MM.1S (cell line): ENCODE measurements around the gene CPVL.

ENCODE experiments used
- DNase-seq: peaks from one replicate; pipeline ENCODE4 v3.0.0-alpha.2; 2015
- H2AFZ ChIP-seq: fragments of 300-600 bp; sonication (generic); 2 replicates; pipeline ENCODE4 v1.6.0; 2016; ENCODE audit warnings: antibody characterized with exemption, low read length
- H3F3A ChIP-seq: fragments of 300-600 bp; sonication (generic); 2 replicates; pipeline ENCODE4 v1.6.1; 2016; ENCODE audit warnings: mild to moderate bottlenecking, antibody characterized with exemption, low read length, moderate library complexity, mixed read lengths; ENCODE audit not compliant: insufficient read depth
- H3K27ac ChIP-seq: fragments of 300-600 bp; sonication (generic); 2 replicates; pipeline ENCODE4 v1.5.1; 2016; ENCODE audit warnings: mild to moderate bottlenecking, low read length
- H3K27me3 ChIP-seq: fragments of 300-600 bp; sonication (generic); replicated peaks from 2 replicates; pipeline ENCODE4 v1.6.0; 2016; ENCODE audit warnings: low read length; ENCODE audit not compliant: insufficient read depth
- H3K36me3 ChIP-seq: fragments of 300-600 bp; sonication (generic); replicated peaks from 2 replicates; pipeline ENCODE4 v1.6.1; 2016; ENCODE audit warnings: mild to moderate bottlenecking, low read length, mixed read lengths; ENCODE audit not compliant: insufficient read depth
- H3K4me1 ChIP-seq: fragments of 300-600 bp; sonication (generic); 2 replicates; pipeline ENCODE4 v1.6.1; 2016; ENCODE audit warnings: low read length, mixed read lengths
- H3K4me2 ChIP-seq: fragments of 300-600 bp; sonication (generic); 2 replicates; pipeline ENCODE4 v1.6.0; 2016; ENCODE audit warnings: low read depth, low read length
- H3K4me3 ChIP-seq: fragments of 300-600 bp; sonication (generic); 2 replicates; pipeline ENCODE4 v1.5.1; 2016; ENCODE audit warnings: low read length, mixed read lengths
- H3K79me2 ChIP-seq: fragments of 300-600 bp; sonication (generic); 2 replicates; pipeline ENCODE4 v1.6.1; 2016; ENCODE audit warnings: mixed run types, low read length, mixed read lengths
- H3K9ac ChIP-seq: fragments of 300-600 bp; sonication (generic); 2 replicates; pipeline ENCODE4 v1.6.1; 2016; ENCODE audit warnings: low read length, mixed read lengths
- H3K9me2 ChIP-seq: fragments of 300-600 bp; sonication (generic); replicated peaks from 2 replicates; pipeline ENCODE4 v1.6.1; 2016; ENCODE audit warnings: mild to moderate bottlenecking, low read length, mixed read lengths; ENCODE audit not compliant: insufficient read depth
- H3K9me3 ChIP-seq: fragments of 300-600 bp; sonication (generic); replicated peaks from 2 replicates; pipeline ENCODE4 v1.6.1; 2016; ENCODE audit warnings: mild to moderate bottlenecking, low read length, mixed read lengths; ENCODE audit not compliant: insufficient read depth
- H4K20me1 ChIP-seq: fragments of 300-600 bp; sonication (generic); 2 replicates; pipeline ENCODE4 v1.6.1; 2016; ENCODE audit warnings: mild to moderate bottlenecking, low read length, moderate library complexity, mixed read lengths; ENCODE audit not compliant: insufficient read depth
- EZH2 ChIP-seq: fragments of 300-600 bp; sonication (generic); optimal IDR thresholded peaks from 2 replicates; pipeline ENCODE3; 2017; ENCODE audit warnings: low read depth, mild to moderate bottlenecking, antibody characterized with exemption, low read length, mixed read lengths
- EZH2phosphoT487 ChIP-seq: fragments of 300-600 bp; sonication (generic); IDR thresholded peaks from 2 replicates; pipeline ENCODE4 v1.6.1; 2018; ENCODE audit warnings: antibody characterized with exemption, low read length
- TF ChIP-seq, protein P1 (sequence below): fragments of 300-600 bp; sonication (generic); IDR thresholded peaks from 2 replicates; pipeline ENCODE4 v1.5.1; 2016; ENCODE audit warnings: antibody characterized with exemption, low read length, mixed read lengths

The CPVL gene

DNA sequence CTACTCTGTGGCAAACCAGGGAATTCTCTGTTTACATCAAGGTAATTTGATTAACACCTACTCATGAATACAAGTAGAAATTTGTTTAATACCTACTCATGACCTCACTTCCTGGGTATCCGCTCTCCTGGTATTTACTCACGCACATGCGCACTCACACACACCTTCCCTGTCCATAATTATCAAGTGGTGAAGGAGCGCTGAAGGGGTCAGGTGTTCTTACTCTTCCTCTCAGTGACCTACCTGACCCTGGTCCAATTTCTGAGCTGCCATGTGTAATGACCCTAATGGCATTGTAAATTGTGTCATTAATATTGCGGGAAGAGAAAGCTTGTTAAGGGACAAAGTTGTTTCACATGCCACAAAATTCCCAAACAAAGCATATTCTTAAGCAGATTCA lies 146.9 kb downstream of the CPVL start:
- Histone ChIP-seq H3K9ac (no peak overlapping the region), H4K20me1 (no peaks in the 10 kb centered on the region), H3K27me3 (no peaks in the 10 kb centered on the region), H3K9me2 (no peaks in the 10 kb centered on the region), H3K4me3 (no peak overlapping the region), H3K36me3 (no peaks in the 10 kb centered on the region), H3K27ac (no peak overlapping the region), H3F3A (no peaks in the 10 kb centered on the region), H3K4me1 (no peaks in the 10 kb centered on the region), H2AFZ (no peak overlapping the region), H3K4me2 (no peak overlapping the region), H3K79me2 (no peaks in the 10 kb centered on the region), H3K9me3 (no peaks in the 10 kb centered on the region)
- DNase-seq: no peak
- no peak for TF ChIP-seq EZH2
- TF ChIP-seq, protein P1, sequence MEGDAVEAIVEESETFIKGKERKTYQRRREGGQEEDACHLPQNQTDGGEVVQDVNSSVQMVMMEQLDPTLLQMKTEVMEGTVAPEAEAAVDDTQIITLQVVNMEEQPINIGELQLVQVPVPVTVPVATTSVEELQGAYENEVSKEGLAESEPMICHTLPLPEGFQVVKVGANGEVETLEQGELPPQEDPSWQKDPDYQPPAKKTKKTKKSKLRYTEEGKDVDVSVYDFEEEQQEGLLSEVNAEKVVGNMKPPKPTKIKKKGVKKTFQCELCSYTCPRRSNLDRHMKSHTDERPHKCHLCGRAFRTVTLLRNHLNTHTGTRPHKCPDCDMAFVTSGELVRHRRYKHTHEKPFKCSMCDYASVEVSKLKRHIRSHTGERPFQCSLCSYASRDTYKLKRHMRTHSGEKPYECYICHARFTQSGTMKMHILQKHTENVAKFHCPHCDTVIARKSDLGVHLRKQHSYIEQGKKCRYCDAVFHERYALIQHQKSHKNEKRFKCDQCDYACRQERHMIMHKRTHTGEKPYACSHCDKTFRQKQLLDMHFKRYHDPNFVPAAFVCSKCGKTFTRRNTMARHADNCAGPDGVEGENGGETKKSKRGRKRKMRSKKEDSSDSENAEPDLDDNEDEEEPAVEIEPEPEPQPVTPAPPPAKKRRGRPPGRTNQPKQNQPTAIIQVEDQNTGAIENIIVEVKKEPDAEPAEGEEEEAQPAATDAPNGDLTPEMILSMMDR: no peak
- no peak for TF ChIP-seq EZH2phosphoT487

DNA sequence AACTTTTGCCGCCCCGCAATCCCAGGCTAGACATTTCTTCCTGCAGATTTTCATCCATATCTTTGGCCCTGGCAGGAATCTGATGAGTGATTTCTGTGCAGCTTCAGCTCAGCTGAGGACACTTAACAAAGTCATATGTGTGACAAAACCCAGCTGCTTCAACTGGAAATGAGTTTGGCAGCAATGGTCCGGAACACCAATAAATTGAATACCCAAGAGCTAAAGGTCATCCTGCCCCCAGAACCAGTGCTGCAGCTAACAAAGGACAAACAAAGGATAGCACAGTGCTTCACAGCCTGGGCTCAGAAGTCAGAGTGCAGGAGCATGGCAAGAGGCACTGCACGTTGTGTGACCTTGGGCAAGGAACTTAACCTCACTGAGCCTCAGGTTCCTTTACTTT lies 148.2 kb downstream of the CPVL start:
- Histone ChIP-seq H3K4me1 (no peaks in the 10 kb centered on the region), H2AFZ (no peak overlapping the region), H3K9me3 (no peaks in the 10 kb centered on the region), H3K27ac (no peak overlapping the region), H3K4me2 (no peak overlapping the region), H3K36me3 (no peaks in the 10 kb centered on the region), H3K9ac (no peak overlapping the region), H3K9me2 (no peaks in the 10 kb centered on the region), H4K20me1 (no peaks in the 10 kb centered on the region), H3F3A (no peaks in the 10 kb centered on the region), H3K27me3 (no peaks in the 10 kb centered on the region), H3K79me2 (no peaks in the 10 kb centered on the region), H3K4me3 (no peak overlapping the region)
- TF ChIP-seq EZH2phosphoT487 (no peak), EZH2 (no peak)
- TF ChIP-seq, protein P1: no peak
- no peak for DNase-seq

DNA sequence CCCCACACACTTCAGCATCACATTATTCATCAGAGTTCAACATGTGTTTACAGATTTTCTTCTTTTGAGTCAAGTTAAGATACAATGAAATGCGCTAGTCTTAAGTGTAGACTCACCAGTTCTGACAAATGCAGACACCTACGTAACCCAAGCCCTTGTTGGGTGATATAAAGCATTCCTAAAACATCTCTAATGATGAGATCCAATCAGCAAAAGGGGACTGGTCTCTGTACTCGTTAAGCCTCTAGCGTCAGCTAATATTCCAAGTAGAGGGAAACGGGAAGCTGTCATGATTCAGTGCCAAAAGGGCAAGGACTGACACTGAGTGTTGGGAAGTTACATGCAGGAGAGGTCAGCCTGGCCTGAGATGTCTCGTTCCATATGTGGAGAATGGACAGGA lies 149.5 kb downstream of the CPVL start:
- no peak for DNase-seq
- H2AFZ ChIP-seq: no peak overlapping the region
- no peaks in the 10 kb centered on the region for H3K36me3 ChIP-seq
- no peaks in the 10 kb centered on the region for H3K4me1 ChIP-seq
- H3K27me3 ChIP-seq: no peaks in the 10 kb centered on the region
- H3F3A ChIP-seq: no peaks in the 10 kb centered on the region
- H3K79me2 ChIP-seq: no peaks in the 10 kb centered on the region
- TF ChIP-seq EZH2 (no peak), EZH2phosphoT487 (no peak)
- TF ChIP-seq, protein P1: no peak
- no peaks in the 10 kb centered on the region for H3K9me2 ChIP-seq
- H3K4me3 ChIP-seq: no peak overlapping the region
- H3K9ac ChIP-seq: no peak overlapping the region
- no peak overlapping the region for H3K27ac ChIP-seq
- H3K4me2 ChIP-seq: no peak overlapping the region
- no peaks in the 10 kb centered on the region for H3K9me3 ChIP-seq
- H4K20me1 ChIP-seq: no peaks in the 10 kb centered on the region

DNA sequence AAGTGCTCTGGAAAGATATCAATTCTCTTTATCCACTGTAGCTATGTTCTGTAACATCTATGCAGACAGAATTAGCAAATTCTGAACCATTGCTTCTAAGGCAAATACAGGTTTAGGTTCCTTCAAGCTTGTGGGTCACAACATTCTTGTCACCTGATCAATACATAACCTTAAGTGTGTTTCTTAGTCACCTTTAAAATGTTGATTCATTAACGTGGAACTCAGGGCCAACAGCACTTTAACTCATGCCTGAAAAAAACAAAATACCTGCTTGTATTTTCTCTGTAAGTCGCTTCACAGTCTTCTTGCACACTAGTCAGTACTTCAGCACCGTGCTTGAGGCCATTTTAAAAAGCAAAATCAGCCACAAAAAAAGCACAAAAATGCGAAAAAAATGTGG lies 153.0 kb downstream of the CPVL start:
- Histone ChIP-seq H3K4me3 (no peak overlapping the region), H3K36me3 (no peaks in the 10 kb centered on the region), H3K9me3 (no peaks in the 10 kb centered on the region), H3K4me1 (no peaks in the 10 kb centered on the region), H3K27me3 (no peaks in the 10 kb centered on the region), H4K20me1 (no peaks in the 10 kb centered on the region), H3K4me2 (no peak overlapping the region), H3K9ac (no peak overlapping the region), H3K27ac (no peak overlapping the region), H2AFZ (no peak overlapping the region), H3F3A (no peaks in the 10 kb centered on the region), H3K79me2 (no peaks in the 10 kb centered on the region), H3K9me2 (no peaks in the 10 kb centered on the region)
- TF ChIP-seq, protein P1: no peak
- no peak for TF ChIP-seq EZH2
- no peak for TF ChIP-seq EZH2phosphoT487
- DNase-seq: no peak
